ENCODE results near the gene WWP2. TPM values are rescaled to one million over a fixed set of nuclear protein-coding genes. Genes with fewer than 3 reads are reported as not detected.
A peak's percentile ranks its signal among the peaks of the same experiment; 100 is the strongest.

The WWP2 gene
- total RNA-seq, 1 experiment from 2014 or later: 40.2 TPM

- Histone ChIP-seq H2BK12ac (ENCODE audit: insufficient read length, low read depth, low read length) (no peak overlapping the region), H2BK20ac (ENCODE audit: low read depth, low read length, poor library complexity, severe bottlenecking) (no peak overlapping the region), H3T11ph (ENCODE audit: low read length) (no peak overlapping the region), H3K79me2 (ENCODE audit: insufficient read depth, low read length) (no peaks in the 10 kb centered on the region), H3K18ac (ENCODE audit: insufficient read length, low read depth, low read length) (no peak overlapping the region), H2BK5ac (ENCODE audit: insufficient read length, low read length) (no peak overlapping the region), H3K56ac (ENCODE audit: insufficient read length, low read depth, low read length) (no peak overlapping the region), H3K79me1 (ENCODE audit: insufficient read depth, low read depth, low read length, poor library complexity, severe bottlenecking) (no peaks in the 10 kb centered on the region), H3K9me3 (ENCODE audit: control insufficient read depth, low read depth, low read length) (no peaks in the 10 kb centered on the region), H3K9ac (ENCODE audit: extremely low read depth, insufficient read length, low read length) (no peak overlapping the region), H2BK15ac (ENCODE audit: low read depth, low read length) (no peak overlapping the region), H4K20me1 (ENCODE audit: control insufficient read depth, insufficient read depth, insufficient read length) (no peaks in the 10 kb centered on the region), H3K14ac (ENCODE audit: insufficient read depth, low read length) (no peak overlapping the region), H3K4ac (ENCODE audit: low read depth, low read length) (no peak overlapping the region), H2AFZ (ENCODE audit: low read length) (no peak overlapping the region), H3K23ac (ENCODE audit: insufficient read length, low read depth, low read length) (no peak overlapping the region), H2BK120ac (ENCODE audit: low read depth, low read length, poor library complexity, severe bottlenecking) (no peak overlapping the region), H3K27ac (ENCODE audit: insufficient read length, low read depth, low read length) (no peak overlapping the region), H4K5ac (ENCODE audit: insufficient read length, low read depth, low read length) (no peak overlapping the region), H3K4me1 (ENCODE audit: insufficient read depth, low read length) (no peaks in the 10 kb centered on the region), H2AK5ac (ENCODE audit: insufficient read length, low read length) (no peak overlapping the region), H3K23me2 (ENCODE audit: insufficient read length, low read depth, low read length, poor library complexity, severe bottlenecking) (no peaks in the 10 kb centered on the region), H4K8ac (replicated peaks; ENCODE audit: insufficient read length, low read depth, low read length) (no peak overlapping the region), H4K91ac (ENCODE audit: insufficient read length, low read depth, low read length) (no peak overlapping the region), H3K4me2 (ENCODE audit: insufficient read depth, insufficient read length, low read length) (no peak overlapping the region), H3K27me3 (ENCODE audit: insufficient read depth, low read length) (no peaks in the 10 kb centered on the region)
- Mint-ChIP-seq H3K4me3 (no peak overlapping the region), H3K36me3 (ENCODE audit: insufficient read depth in 1 of 3, low read depth in 3 of 3) (peaks cover 10 to 20% (median 18%) of the 10 kb centered on the region in 3 experiments; a peak in 6 of 7 replicates), H3K27me3 (ENCODE audit: low read depth) (no peaks in the 10 kb centered on the region), H3K27ac (peak overlapping the region in 2 of 3 experiments; percentile 4 to 80; a peak in 4 of 7 replicates), H3K9me3 (no peaks in the 10 kb centered on the region), H3K4me1 (no peaks in the 10 kb centered on the region)
- no peak for TF ChIP-seq CTCF (conservative IDR thresholded peaks at IDR 0.05)
- no CpG with 5 or more reads among the region's 3 CpGs for WGBS (ENCODE audit: extremely low coverage, insufficient read length, low lambda C conversion rate)
- DNase-seq: no peak
Measured at GRCh38 chr16:69910964-69911363, 148.8 kb downstream of the WWP2 start.

Measured in H9 (cell line).